ENCODE measurements around the gene MYOZ3.

The MYOZ3 gene

DNA sequence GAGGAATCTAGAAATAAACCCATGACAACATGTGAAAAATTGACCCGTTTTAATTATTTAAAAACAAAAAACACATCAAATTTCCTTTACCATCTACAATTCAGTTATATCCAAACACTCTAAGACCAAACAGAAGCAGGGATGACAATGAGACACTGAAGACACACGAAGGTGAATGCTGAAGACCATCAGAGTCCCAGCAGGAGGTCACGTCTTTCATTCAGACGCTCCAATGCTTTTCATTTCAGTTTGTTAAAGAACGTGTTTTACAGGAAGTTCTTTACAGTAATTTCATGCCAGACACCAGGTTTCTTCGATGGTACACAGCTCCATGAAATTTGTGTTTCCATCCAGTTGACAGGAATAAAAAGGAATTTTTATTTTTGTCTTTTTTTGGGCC, 29.7 kb downstream of the MYOZ3 start:
- in situ Hi-C loops (cut with MboI; ENCODE audit: low sequenced_read_pairs), result no loop called here

DNA sequence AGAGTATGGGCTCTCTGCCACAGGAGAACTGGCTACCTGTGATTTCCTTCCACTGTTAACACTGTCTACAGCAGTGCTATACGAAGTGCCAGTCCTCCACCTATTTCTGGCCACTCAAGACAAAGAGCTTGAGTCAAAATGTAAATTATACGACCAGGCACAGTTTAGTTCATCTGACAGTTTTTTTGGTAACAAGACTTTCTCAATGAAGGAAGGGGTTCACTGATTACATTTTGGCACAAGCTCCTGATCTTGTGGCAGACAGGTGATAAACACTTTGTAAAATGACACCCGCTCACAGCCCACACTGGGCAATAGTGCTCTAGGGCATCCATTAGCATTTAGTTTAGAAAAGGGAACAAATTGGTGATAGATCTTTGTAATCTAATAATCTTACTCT, 31.2 kb downstream of the MYOZ3 start:
- in situ Hi-C loops (cut with MboI; ENCODE audit: low sequenced_read_pairs), result no loop called here

DNA sequence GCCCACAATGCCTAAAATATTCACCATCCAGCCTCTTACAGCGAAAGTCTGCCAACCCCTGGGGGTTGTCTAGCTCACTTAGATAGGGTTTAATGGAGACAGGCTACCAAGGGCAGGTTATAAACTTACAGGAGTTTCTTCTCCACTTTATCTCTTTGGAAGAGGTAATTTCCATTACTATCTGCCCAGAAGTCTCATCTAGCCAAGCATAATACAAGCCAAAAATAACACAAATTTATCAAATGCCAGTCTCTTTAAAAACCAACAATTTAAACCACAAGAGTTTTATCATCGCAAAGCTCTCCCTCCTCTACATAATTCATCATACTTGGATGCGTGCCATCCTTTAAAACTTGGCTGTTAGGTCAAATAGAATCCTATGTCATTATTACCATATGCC, 33.6 kb downstream of the MYOZ3 start:
- in situ Hi-C loops (cut with MboI; ENCODE audit: low sequenced_read_pairs), result no loop called here

DNA sequence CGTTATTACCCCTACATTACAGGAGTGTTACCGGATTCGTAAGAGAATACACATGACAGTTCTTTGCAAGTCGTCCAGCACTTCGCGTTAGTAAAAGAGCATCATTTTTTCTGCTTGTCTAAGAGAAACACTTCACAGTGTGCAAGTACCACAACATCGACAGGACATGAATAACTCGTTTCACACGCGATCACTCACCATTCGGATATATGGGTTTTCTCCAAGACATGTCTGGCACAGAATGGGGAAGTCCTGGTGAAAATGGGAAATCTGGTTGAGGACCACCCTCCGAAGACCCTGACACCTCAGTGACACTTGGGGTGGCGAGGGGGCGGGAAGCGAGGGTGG, 39.2 kb downstream of the MYOZ3 start:
- in situ Hi-C loops (cut with MboI; ENCODE audit: low sequenced_read_pairs), result no loop called here

DNA sequence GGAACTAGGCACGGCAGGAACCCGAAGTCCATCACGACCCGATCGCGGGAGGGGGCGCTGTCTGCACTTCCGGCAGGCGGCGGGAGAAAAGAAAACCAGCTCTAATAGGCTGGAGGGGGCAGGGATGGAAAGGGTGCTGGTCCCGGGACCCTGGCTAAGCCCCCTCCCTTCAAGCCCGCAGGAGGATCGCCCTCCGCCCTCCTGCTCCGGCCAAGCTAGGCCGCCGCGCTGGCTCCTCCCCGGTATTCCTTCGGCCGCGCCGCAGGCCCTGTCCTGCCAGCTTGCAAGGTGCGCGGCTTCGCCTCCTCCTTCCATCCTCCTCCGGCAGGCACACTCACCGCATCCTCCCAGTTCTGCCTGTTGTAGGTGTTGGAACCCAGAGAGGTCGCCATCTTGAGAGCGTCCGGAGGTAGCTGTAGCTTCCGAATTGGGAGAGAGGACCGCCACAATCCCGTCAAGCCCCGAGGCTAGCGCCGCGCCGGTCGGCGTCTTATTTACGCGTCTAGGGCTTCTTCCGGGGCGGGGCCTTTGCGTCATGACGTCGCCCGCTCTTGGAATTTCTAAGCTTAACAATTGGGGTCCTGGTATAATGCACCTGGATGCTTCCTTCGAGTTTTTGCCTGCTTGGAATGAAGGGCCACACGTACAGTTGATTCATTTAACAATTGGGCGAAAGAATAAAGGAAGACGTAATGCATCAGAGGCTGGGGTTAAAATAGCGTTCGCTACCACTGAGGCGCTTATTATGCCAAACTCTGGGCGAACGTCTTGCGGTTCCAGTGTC, 39.7 kb downstream of the MYOZ3 start, which contains the start of gene RBM22:
TSS of gene RBM22 (minus strand) at position 469 of the 784 bp plus-strand sequence. CDS start at position 392, 77 bp downstream.
- in situ Hi-C loops (cut with MboI; ENCODE audit: low sequenced_read_pairs), result no loop called here

DNA sequence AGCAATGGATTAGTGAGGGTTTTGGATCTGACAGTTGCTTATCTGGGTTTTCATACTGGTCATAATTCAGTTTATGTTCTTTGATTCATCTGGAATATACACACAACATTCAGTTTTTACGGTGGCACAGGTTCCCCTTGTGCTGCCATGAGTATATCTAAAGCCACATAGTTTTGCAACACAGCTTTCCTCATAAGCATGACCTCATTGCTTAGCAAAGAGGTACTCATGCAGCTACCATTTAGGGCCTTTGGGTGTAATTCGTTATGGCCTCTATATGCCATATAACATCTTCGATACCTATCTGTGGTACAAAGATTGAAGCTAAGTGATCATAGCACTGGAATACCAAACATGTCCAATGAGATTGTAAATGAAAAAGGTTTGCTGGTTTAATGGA, 42.7 kb downstream of the MYOZ3 start:
- in situ Hi-C loops (cut with MboI; ENCODE audit: low sequenced_read_pairs), result no loop called here

DNA sequence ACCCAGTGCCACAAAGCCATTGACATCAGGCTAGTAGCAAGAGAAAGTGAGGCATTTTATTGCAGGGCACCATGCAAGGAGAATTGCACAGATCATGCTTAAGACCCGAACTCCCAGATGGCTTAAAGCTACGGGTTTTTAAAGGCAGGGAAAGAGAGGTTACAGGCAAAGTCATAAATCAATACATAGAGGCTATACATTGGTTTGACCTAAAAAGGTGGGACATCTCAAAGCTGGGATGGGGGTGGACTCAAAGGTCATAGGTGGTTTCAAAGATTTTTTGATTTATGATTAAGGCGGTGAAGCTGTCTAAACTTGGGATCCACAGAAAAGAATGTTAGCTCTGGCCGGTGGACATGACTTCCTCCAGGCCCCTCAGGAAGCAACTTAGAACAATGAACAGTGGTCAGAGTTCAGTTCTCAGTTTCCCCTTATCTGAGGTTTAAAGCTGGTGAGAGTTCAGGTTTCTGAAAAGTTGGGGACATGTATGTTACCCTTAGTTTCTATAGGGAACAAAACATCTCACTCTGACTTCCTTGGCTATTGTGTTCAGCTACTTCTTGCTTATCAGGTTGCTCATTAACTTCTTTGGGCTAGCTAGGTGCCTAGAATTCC, 45.8 kb downstream of the MYOZ3 start:
- in situ Hi-C loops (cut with MboI; ENCODE audit: low sequenced_read_pairs), result no loop called here

DNA sequence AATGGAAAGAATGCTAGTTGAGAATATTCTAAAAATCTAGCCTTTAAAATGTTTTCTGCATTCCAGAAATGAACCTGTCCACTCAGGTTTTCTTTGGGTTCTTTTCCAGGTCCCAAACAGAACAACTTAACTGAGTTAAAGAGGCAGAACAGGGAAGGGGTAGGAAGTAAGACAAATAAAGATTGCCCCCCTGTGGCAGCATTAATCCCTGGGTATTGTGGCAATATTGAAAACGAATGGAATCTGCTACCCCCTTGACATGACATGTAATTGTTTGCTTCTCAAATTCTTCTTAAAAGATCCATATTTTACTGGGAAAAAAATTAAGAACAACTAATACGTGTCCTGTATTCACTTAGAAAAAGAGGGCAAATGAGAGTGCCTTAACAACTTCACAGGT, 49.1 kb downstream of the MYOZ3 start:
- in situ Hi-C loops (cut with MboI; ENCODE audit: low sequenced_read_pairs), result no loop called here

DNA sequence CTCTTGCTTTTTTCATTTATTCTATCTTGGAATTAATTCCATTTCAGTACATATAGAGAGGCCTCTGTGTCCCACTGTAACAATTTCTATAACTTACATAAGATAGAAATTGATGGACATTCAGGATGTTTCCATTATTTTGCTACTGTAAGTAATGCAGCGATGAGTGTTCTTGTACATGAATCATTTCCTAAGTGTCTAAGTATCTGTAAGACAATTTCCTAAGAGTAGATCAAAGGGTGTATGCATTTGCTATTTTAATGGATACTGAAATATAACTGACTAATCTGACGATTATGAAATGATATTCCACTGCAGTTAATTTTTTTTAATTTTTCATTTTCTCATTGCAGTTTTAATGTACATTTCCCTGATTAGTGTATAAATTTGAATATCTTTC, 62.8 kb downstream of the MYOZ3 start:
- in situ Hi-C loops (cut with MboI; ENCODE audit: low sequenced_read_pairs), result no loop called here
